Endothelial cell of umbilical vein (primary cell): ENCODE data around the gene MAN2B1. TPM values are rescaled to one million over a fixed set of nuclear protein-coding genes. Genes with fewer than 3 reads are reported as not detected.

ENCODE experiments used
- BruUV-seq: library from RNA; stranded (reverse); fragments of 400-500 nt; replicated peaks from 2 replicates; lab custom pipeline; 2021; lab: Mats Ljungman, UMichigan
- CTCF ChIA-PET: fragments of 300-600, 350-600 bp; sonication (Branson Sonifier 250); formaldehyde crosslinking; loops from one replicate; lab custom pipeline; 2021; ENCODE audit warnings: antibody characterized with exemption, inconsistent platforms; lab: Charles Lee
- POLR2A ChIA-PET: fragments of 300-600, 350-600 bp; sonication (Branson Sonifier 250); formaldehyde crosslinking; loops from one replicate; lab custom pipeline; 2021; ENCODE audit warnings: antibody characterized with exemption, inconsistent platforms; lab: Charles Lee
- DNase-seq: peaks from one replicate; pipeline ENCODE4 v3.0.0-alpha.2; 2011; ENCODE audit warnings: low read depth, low spot score
- FAIRE-seq: peaks from 2 replicates; lab custom pipeline; 2011; peaks lifted over from hg19 to GRCh38; lab: Jason Lieb, UNC
- H2AFZ ChIP-seq: 2 replicates; pipeline ENCODE4 v1.6.0; 2012; ENCODE audit warnings: low read depth, low read length, control low read depth, inconsistent platforms
- H3K27ac ChIP-seq: 2 replicates; pipeline ENCODE4 v1.5.1; 2011; ENCODE audit warnings: low read depth, mild to moderate bottlenecking, control low read depth, low read length, moderate library complexity; ENCODE audit not compliant: insufficient read depth
- H3K27me3 ChIP-seq, 2 experiments: 2 replicates each; pipeline versions ENCODE4 v1.6.0 to v1.6.1; 2011; ENCODE audit warnings: low read length in 2 of 2, mixed read lengths in 1 of 2; ENCODE audit not compliant: control insufficient read depth in 2 of 2, insufficient read depth in 2 of 2
- H3K36me3 ChIP-seq, 2 experiments: 2 replicates in 1 of 2; 3 replicates in 1 of 2; pipeline ENCODE4 v1.5.1; 2011; ENCODE audit warnings: low read length in 2 of 2, mild to moderate bottlenecking in 1 of 2, moderate library complexity in 1 of 2; ENCODE audit not compliant: control insufficient read depth in 2 of 2, insufficient read depth in 2 of 2; ENCODE audit errors: extremely low read depth in 1 of 2
- H3K4me1 ChIP-seq: 3 replicates; pipeline ENCODE4 v1.5.1; 2011; ENCODE audit warnings: mild to moderate bottlenecking, low read length; ENCODE audit not compliant: control insufficient read depth, insufficient read depth; ENCODE audit errors: extremely low read depth
- H3K4me2 ChIP-seq: 2 replicates; pipeline ENCODE4 v1.6.1; 2011; ENCODE audit warnings: low read length, control low read depth, mixed read lengths; ENCODE audit not compliant: insufficient read depth
- H3K4me3 ChIP-seq, 3 experiments: fragments of 200-600 bp in 1 of 3; sonication (generic), shearing (Covaris generic) in 1 of 3; replicated peaks in 1 of 3; 2 replicates each; pipeline ENCODE4 v1.5.1; 2011 to 2016; ENCODE audit warnings: control low read depth in 3 of 3, low read length in 3 of 3, mild to moderate bottlenecking in 2 of 3, inconsistent platforms in 1 of 3, low read depth in 1 of 3, moderate library complexity in 1 of 3; ENCODE audit not compliant: insufficient read depth in 1 of 3
- H3K79me2 ChIP-seq: 2 replicates; pipeline ENCODE4 v1.6.0; 2012; ENCODE audit warnings: low read length, inconsistent platforms; ENCODE audit not compliant: control insufficient read depth, insufficient read depth
- H3K9ac ChIP-seq: replicated peaks from 2 replicates; pipeline ENCODE3; 2011; ENCODE audit warnings: low read length, control low read depth; ENCODE audit not compliant: insufficient read depth; ENCODE audit errors: extremely low read depth
- H3K9me1 ChIP-seq: replicated peaks from 3 replicates; pipeline ENCODE4 v1.6.0; 2011; ENCODE audit warnings: mild to moderate bottlenecking, low read length; ENCODE audit not compliant: control insufficient read depth, insufficient read depth; ENCODE audit errors: extremely low read depth
- H3K9me3 ChIP-seq: replicated peaks from 2 replicates; pipeline ENCODE4 v1.5.1; 2012; ENCODE audit warnings: low read length, inconsistent platforms; ENCODE audit not compliant: control insufficient read depth, insufficient read depth
- H4K20me1 ChIP-seq: replicated peaks from 2 replicates; pipeline ENCODE3; 2011; ENCODE audit warnings: mild to moderate bottlenecking, low read length; ENCODE audit not compliant: control insufficient read depth, insufficient read depth; ENCODE audit errors: extremely low read depth
- CTCF ChIP-seq, 2 donors: IDR thresholded peaks; 1 replicate in 1 of 2; 2 replicates in 1 of 2; pipeline ENCODE4 v1.5.1; 2011; ENCODE audit warnings: low read length in 2 of 2, mild to moderate bottlenecking in 2 of 2, moderate library complexity in 2 of 2, control low read depth in 1 of 2, inconsistent platforms in 1 of 2, low read depth in 1 of 2; ENCODE audit not compliant: insufficient read depth in 1 of 2; ENCODE audit errors: extremely low read depth in 1 of 2
- EZH2 ChIP-seq: IDR thresholded peaks from 2 replicates; pipeline ENCODE4 v1.6.1; 2012; ENCODE audit warnings: borderline replicate concordance, low read depth, mild to moderate bottlenecking, moderate library complexity, low read length, inconsistent platforms; ENCODE audit not compliant: severe bottlenecking
- FOS ChIP-seq: IDR thresholded peaks from 2 replicates; pipeline ENCODE4 v1.6.1; 2011; ENCODE audit warnings: mild to moderate bottlenecking, low read length, moderate library complexity, borderline replicate concordance; ENCODE audit not compliant: insufficient read depth
- GATA2 ChIP-seq: IDR thresholded peaks from 2 replicates; pipeline ENCODE4 v1.7.0; 2011; ENCODE audit warnings: low read depth, mild to moderate bottlenecking, moderate library complexity, mixed read lengths, low read length; ENCODE audit not compliant: insufficient read length, insufficient read depth
- JUN ChIP-seq: IDR thresholded peaks from 2 replicates; pipeline ENCODE4 v1.6.1; 2011; ENCODE audit warnings: borderline replicate concordance, low read depth; ENCODE audit not compliant: insufficient read length, insufficient read depth
- MAX ChIP-seq: IDR thresholded peaks from 2 replicates; pipeline ENCODE4 v1.6.1; 2011; ENCODE audit not compliant: insufficient read depth, insufficient read length
- MYC ChIP-seq: IDR thresholded peaks from one replicate; pipeline ENCODE4 v1.6.1; 2011; ENCODE audit warnings: mild to moderate bottlenecking, low read depth, low read length
- POLR2A ChIP-seq: IDR thresholded peaks from 2 replicates; pipeline ENCODE4 v1.6.1; 2012; ENCODE audit warnings: low read depth, mild to moderate bottlenecking, control low read depth, low read length
- POLR2AphosphoS5 ChIP-seq: IDR thresholded peaks from 2 replicates; pipeline ENCODE4 v1.6.1; 2012; ENCODE audit warnings: low read depth, mild to moderate bottlenecking, control low read depth, low read length, moderate library complexity; ENCODE audit not compliant: insufficient read depth
- dilution Hi-C: fragments of 300-500 bp; cut with MboI; formaldehyde crosslinking; loops from one replicate; pipeline ENCODE4 v1.15.0; 2019; ENCODE audit warnings: low sequenced_read_pairs; ENCODE audit not compliant: extremely low pct_ligation_motif_present
- intact Hi-C: fragments of 100-400 bp; cut with micrococcal nuclease; formaldehyde crosslinking; loops from one replicate; pipeline ENCODE4 v1.10.0; 2022
- polyA plus RNA-seq, 4 experiments: library from polyadenylated mRNA; depleted of rRNA in 3 of 4; stranded (reverse) in 3 of 4; unstranded in 1 of 4; fragments of >200 nt; gene quantifications; 2 replicates each; pipeline versions ENCODE4 v1.2.1 to v1.2.3, GENCODE V29; 2011 to 2012; ENCODE audit warnings: missing spikeins in 1 of 4
- total RNA-seq: library from RNA; stranded (reverse); gene quantifications from 2 replicates; pipeline ENCODE4 v1.2.3, GENCODE V29; 2021

MAN2B1 gene
- total and polyA plus RNA-seq, 2 donors (not counting 3 experiments of a cell fraction or from before 2014, with no cell fraction given), result 64.4 to 76.8 TPM

- H3K9me3 ChIP-seq, result no peaks in the 10 kb centered on the region
- H4K20me1 ChIP-seq, result no peaks in the 10 kb centered on the region
- DNase-seq, result no peak
- H3K9me1 ChIP-seq, result no peaks in the 10 kb centered on the region
- H3K9ac ChIP-seq, result no peak overlapping the region
- no peak overlapping the region for H3K27ac ChIP-seq
- no peaks in the 10 kb centered on the region for H3K27me3 ChIP-seq
- H2AFZ ChIP-seq, result no peak overlapping the region
- ChIA-PET POLR2A (no interaction called here), CTCF (interaction anchor here (1.6 kb wide), 1 partner anchor 17 kb away, joined by 4 read pairs; no protein-coding TSS in a partner anchor)
- no peaks in the 10 kb centered on the region for H3K4me1 ChIP-seq
- no TSS peak for BruUV-seq
- FAIRE-seq, result no peak
- intact Hi-C loops (no loop called here), dilution Hi-C loops (no loop called here)
- H3K4me2 ChIP-seq, result no peak overlapping the region
- no peaks in the 10 kb centered on the region for H3K79me2 ChIP-seq
- peaks cover 24 to 58% of the 10 kb centered on the region in 2 experiments for H3K36me3 ChIP-seq
- TF ChIP-seq MYC, result no peak
- no peak for TF ChIP-seq CTCF (IDR thresholded peaks at IDR 0.05; ENCODE audit: extremely low read depth in 1 of 2, insufficient read depth in 1 of 2, low read depth in 1 of 2, low read length in 2 of 2)
- TF ChIP-seq POLR2A, result no peak
- TF ChIP-seq FOS, result no peak
- no peak for TF ChIP-seq JUN
- no peak for TF ChIP-seq MAX
- no peak for TF ChIP-seq POLR2AphosphoS5
- TF ChIP-seq EZH2, result no peak
- TF ChIP-seq GATA2, result no peak
- no peak overlapping the region for H3K4me3 ChIP-seq
Measured at GRCh38 chr19:12705654-12706331, 39.3 kb upstream of the MAN2B1 start.
